ENCODE measurements around the gene KCNJ6. TPM values are rescaled to one million over a fixed set of nuclear protein-coding genes. Genes with fewer than 3 reads are reported as not detected.
"Not testable (repeated sequence)": the region's sequence is repeated elsewhere in the genome, so short reads cannot be mapped to it uniquely, and the experiment has no call there.

The KCNJ6 gene
- polyA plus RNA-seq, 6 donors from 2014 or later, result not detected

DNA sequence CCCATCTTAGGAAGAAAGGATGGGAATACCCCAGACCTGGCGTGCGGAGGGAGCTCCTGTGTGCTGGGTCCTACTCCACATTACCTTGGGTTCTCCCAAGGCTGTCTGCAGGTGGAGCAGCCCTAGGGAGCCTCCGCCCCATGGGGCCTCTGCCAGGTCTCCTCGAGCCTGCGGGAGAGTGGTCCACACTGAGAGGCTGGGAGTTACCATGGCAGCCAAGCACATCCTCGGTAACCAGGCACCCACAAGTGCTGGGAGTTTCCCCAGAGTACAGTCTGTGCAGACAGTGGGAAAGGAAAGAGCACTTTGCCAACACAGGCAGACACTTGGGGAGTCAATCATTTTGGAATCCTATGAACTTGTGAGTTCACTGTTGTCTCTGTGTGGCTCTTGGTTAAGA lies 300.3 kb downstream of the KCNJ6 start:
- Mint-ChIP-seq H3K36me3 (no peaks in the 10 kb centered on the region), H3K27me3 (peaks cover 16 to 31% (median 20%) of the 10 kb centered on the region in 3 donors), H3K27ac (no peak overlapping the region), H3K4me3 (no peak overlapping the region), H3K4me1 (no peaks in the 10 kb centered on the region), H3K9me3 (peaks cover 0 to 18% (median 5%) of the 10 kb centered on the region in 7 donors)
- ATAC-seq (ENCODE audit: low read depth in 2 of 2) (no peak), DNase-seq (no peak)

DNA sequence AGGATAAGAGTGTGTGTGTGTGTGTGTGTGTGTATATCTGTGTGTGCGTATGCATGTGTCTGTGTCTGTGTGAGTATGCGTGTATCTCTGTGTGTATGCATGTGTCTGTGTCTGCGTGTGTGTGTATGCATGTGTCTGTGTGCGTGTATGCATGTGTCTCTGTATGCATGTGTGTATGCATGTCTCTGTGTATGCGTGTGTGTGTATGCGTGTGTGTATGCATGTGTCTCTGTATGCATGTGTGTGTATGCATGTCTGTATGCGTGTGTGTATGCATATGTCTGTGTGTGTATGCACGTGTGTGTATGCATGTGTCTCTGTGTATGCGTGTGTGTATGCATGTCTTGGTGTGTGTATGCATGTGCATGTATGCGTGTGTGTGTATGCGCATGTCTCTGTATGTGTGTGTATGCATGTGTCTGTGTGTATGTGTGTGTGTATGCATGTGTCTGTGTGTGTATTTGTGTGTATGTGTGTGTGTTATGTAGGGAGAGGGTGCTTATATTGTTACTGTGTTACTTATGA lies 301.8 kb downstream of the KCNJ6 start:
- H3K27ac Mint-ChIP-seq, result peak overlapping the region in 1 of 6 donors; percentile 6
- peaks cover 20 to 33% (median 28%) of the 10 kb centered on the region in 3 donors for H3K27me3 Mint-ChIP-seq
- no peak for DNase-seq
- no peaks in the 10 kb centered on the region for H3K4me1 Mint-ChIP-seq
- no peak for ATAC-seq (ENCODE audit: low read depth in 2 of 2)
- H3K9me3 Mint-ChIP-seq, result peaks cover 0 to 18% (median 5%) of the 10 kb centered on the region in 7 donors
- H3K36me3 Mint-ChIP-seq, result no peaks in the 10 kb centered on the region
- no peak overlapping the region for H3K4me3 Mint-ChIP-seq

DNA sequence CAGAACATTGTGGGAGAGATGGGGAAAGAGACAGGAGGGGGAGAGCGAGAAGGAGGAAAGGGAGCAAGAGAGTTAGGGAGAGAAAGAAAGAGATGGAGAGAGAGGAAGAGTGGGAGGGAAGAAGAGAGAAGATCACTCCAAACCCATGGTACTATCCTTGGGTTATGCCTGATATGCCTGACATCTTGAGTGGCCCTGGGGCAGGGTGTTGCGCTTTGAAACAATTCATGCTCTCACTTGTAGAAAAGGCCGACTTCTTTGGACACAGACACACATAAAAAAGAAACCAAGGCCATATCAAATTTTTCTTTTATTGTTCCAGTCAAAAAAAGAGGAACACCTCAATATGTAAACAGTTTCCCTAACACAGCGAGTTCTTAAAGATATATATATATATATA lies 309.2 kb downstream of the KCNJ6 start:
- ATAC-seq (ENCODE audit: low read depth in 2 of 2) (no peak), DNase-seq (no peak)
- no peak overlapping the region for H3K27ac Mint-ChIP-seq
- peaks cover 30 to 67% (median 34%) of the 10 kb centered on the region in 3 donors for H3K27me3 Mint-ChIP-seq
- no peak overlapping the region for H3K4me3 Mint-ChIP-seq
- no peaks in the 10 kb centered on the region for H3K36me3 Mint-ChIP-seq
- peaks cover 0 to 7% (median 0%) of the 10 kb centered on the region in 7 donors for H3K9me3 Mint-ChIP-seq
- H3K4me1 Mint-ChIP-seq, result no peaks in the 10 kb centered on the region

DNA sequence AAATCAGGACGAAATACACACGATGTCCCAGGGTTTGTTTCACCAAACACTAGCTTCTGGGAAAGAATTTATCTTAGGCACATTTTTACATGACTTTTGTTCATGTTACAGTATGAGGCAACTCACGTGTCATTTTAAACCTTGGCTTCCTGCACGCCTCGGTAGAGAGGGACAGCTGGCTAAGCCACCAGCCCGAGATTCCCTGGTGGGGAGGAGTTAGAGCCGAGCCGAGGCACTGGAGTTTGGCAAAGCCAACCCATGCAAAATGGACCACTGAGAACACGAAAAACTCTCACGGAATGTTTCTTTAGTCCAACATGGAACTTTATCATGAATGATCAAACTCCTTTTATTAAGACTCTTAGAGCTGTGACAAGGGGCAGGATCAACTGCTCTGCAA lies 309.7 kb downstream of the KCNJ6 start:
- Mint-ChIP-seq H3K36me3 (no peaks in the 10 kb centered on the region), H3K4me3 (no peak overlapping the region), H3K9me3 (peaks cover 0 to 10% (median 0%) of the 10 kb centered on the region in 7 donors), H3K4me1 (no peaks in the 10 kb centered on the region), H3K27ac (no peak overlapping the region), H3K27me3 (peaks cover 30 to 69% (median 34%) of the 10 kb centered on the region in 3 donors)
- ATAC-seq (ENCODE audit: low read depth in 2 of 2), result no peak
- no peak for DNase-seq

DNA sequence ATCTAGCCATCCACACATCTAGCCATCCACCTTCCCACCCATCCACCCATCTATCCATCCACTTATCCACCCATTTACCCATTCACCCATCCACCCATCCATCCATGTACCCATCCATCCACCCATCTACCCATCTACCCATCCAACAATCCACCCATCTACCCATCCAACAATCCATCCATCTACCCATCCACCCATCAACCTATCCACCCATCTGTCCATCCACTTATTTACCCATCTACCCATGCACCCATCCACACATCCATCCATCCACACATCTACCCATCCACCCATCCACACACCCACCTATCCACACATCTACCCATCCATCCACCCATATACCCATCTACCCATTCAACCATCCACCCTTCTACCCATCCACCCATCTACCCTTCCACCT lies 311.3 kb downstream of the KCNJ6 start:
- H3K27ac Mint-ChIP-seq, result no peak overlapping the region
- H3K27me3 Mint-ChIP-seq, result peaks cover 34 to 63% (median 34%) of the 10 kb centered on the region in 3 donors
- ATAC-seq (ENCODE audit: low read depth in 2 of 2), result no peak
- H3K36me3 Mint-ChIP-seq, result no peaks in the 10 kb centered on the region
- peaks cover 0 to 15% (median 0%) of the 10 kb centered on the region in 7 donors for H3K9me3 Mint-ChIP-seq
- no peak for DNase-seq
- H3K4me3 Mint-ChIP-seq, result no peak overlapping the region
- no peaks in the 10 kb centered on the region for H3K4me1 Mint-ChIP-seq

DNA sequence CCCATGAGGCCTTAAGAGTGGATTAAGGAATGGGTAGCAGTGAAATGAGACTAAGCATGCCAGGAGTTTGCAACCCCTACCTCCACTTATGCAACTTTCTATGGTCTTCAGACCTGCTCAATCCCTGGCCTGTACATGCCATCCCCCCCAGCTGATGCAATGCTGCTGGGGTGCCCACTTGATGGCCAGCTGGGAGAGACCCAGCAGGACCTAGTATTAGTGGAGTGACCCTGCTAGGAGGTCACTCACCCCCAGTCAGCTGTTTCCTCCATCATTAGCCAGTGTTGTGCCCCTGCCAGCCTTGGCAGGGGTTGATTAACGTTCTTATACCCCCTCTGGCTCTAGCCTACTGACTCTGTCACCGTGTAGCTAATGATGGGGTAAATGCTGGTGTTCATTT lies 313.1 kb downstream of the KCNJ6 start:
- Mint-ChIP-seq H3K9me3 (peaks cover 0 to 15% (median 3%) of the 10 kb centered on the region in 7 donors), H3K27ac (no peak overlapping the region), H3K4me3 (no peak overlapping the region), H3K4me1 (no peaks in the 10 kb centered on the region), H3K36me3 (no peaks in the 10 kb centered on the region), H3K27me3 (peaks cover 24 to 60% (median 33%) of the 10 kb centered on the region in 3 donors)
- no peak for DNase-seq
- ATAC-seq (ENCODE audit: low read depth in 2 of 2), result no peak

DNA sequence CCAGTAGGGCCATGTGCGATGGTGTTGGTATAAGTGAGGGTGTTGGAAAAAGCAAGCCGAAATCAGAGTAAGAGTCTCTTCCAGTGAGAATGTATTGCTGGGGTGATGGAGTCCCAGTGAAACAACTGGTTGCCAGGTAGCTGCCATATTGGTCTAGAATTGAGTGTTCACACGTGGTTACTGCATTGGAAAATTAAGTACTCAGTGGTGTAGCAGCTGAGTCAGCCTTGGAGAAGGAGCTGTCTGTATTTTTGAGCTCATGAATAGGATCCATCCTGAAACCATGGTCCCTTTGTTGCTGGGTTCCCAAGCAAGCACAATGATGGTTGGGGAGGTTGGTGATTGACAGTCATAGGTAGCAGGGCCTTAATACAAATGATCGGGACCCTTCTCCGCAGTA lies 314.3 kb downstream of the KCNJ6 start:
- no peaks in the 10 kb centered on the region for H3K36me3 Mint-ChIP-seq
- H3K4me3 Mint-ChIP-seq, result no peak overlapping the region
- no peak for DNase-seq
- peaks cover 24 to 56% (median 32%) of the 10 kb centered on the region in 3 donors for H3K27me3 Mint-ChIP-seq
- H3K4me1 Mint-ChIP-seq, result no peaks in the 10 kb centered on the region
- no peak overlapping the region for H3K27ac Mint-ChIP-seq
- H3K9me3 Mint-ChIP-seq, result peaks cover 0 to 15% (median 3%) of the 10 kb centered on the region in 7 donors
- ATAC-seq (ENCODE audit: low read depth in 2 of 2), result no peak

DNA sequence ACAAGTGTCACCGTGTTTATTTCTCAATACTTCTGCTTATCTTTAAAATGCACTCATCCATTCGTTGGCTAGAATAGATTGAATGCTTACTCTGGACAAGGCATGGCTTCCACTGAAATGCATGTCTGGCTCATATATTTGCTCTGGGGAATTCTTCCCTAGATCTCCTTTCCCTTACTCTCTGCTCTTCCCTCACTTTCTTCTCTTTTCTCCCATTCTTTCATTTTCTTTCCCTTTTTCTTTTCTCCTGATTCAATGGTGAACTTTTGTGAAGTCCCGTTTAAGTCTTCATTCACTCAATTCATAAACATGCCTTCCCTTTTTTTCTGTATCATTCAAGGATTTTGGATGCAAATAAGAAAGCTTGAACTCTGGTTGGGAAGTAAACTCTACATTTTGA lies 315.2 kb downstream of the KCNJ6 start:
- no peak overlapping the region for H3K27ac Mint-ChIP-seq
- DNase-seq (no peak), ATAC-seq (ENCODE audit: low read depth in 2 of 2) (no peak)
- H3K36me3 Mint-ChIP-seq, result no peaks in the 10 kb centered on the region
- H3K4me1 Mint-ChIP-seq, result no peaks in the 10 kb centered on the region
- H3K27me3 Mint-ChIP-seq, result peaks cover 23 to 48% (median 25%) of the 10 kb centered on the region in 3 donors
- H3K9me3 Mint-ChIP-seq, result peaks cover 3 to 19% (median 6%) of the 10 kb centered on the region in 7 donors
- no peak overlapping the region for H3K4me3 Mint-ChIP-seq

DNA sequence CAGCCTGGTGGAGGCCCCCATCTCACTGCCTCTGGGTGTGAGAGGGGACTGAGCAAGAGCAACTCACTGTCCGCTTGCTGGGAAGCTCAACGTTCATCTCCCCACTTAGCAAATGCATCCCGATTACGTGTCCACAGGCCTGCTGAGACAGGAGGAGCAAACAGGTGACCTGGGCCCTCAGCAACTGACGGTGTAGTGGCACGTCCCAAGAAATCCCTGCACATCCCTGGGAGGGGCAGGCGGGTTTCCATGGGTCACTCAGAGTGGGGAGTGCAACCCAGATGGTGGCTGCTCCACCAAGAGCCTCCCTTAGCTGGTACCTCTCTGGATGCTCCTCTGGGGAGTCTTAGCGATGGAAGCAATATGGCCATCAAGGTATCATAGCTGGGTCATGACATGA lies 320.3 kb downstream of the KCNJ6 start:
- H3K4me3 Mint-ChIP-seq, result no peak overlapping the region
- ATAC-seq (ENCODE audit: low read depth in 2 of 2) (no peak), DNase-seq (no peak)
- H3K27me3 Mint-ChIP-seq, result peaks cover 6 to 14% (median 11%) of the 10 kb centered on the region in 3 donors
- no peak overlapping the region for H3K27ac Mint-ChIP-seq
- H3K4me1 Mint-ChIP-seq, result no peaks in the 10 kb centered on the region
- peaks cover 0 to 9% (median 5%) of the 10 kb centered on the region in 7 donors for H3K9me3 Mint-ChIP-seq
- no peaks in the 10 kb centered on the region for H3K36me3 Mint-ChIP-seq

DNA sequence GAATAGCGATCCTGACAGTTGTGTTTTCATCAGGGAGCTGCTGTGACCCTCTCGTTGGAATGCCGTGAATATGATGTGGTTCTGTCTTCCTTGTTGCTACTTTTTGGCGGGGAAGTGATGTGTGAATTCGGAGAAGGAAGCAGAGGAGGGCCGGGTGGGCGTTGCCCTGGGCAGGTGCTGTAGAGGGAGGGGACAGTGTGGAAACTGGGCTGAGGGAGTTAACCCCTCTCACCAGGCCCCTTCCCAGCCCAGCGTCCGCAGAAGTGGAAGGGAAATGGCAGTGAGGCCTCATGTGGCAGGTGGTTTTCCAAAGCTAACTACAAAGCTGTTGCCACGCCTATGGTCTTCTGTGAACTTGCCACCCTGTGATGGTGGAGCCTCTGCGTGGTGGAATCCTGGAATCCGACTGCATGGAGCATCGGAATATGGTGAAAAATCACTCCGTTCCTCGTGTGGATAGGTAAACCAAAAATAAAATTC lies 321.7 kb downstream of the KCNJ6 start:
- Mint-ChIP-seq H3K27me3 (peaks cover 5 to 11% (median 11%) of the 10 kb centered on the region in 3 donors), H3K4me3 (peak overlapping the region in 1 of 8 donors; percentile 34), H3K4me1 (no peaks in the 10 kb centered on the region), H3K27ac (no peak overlapping the region), H3K36me3 (no peaks in the 10 kb centered on the region), H3K9me3 (peaks cover 0 to 9% (median 5%) of the 10 kb centered on the region in 7 donors)
- DNase-seq, result no peak
- no peak for ATAC-seq (ENCODE audit: low read depth in 2 of 2)

DNA sequence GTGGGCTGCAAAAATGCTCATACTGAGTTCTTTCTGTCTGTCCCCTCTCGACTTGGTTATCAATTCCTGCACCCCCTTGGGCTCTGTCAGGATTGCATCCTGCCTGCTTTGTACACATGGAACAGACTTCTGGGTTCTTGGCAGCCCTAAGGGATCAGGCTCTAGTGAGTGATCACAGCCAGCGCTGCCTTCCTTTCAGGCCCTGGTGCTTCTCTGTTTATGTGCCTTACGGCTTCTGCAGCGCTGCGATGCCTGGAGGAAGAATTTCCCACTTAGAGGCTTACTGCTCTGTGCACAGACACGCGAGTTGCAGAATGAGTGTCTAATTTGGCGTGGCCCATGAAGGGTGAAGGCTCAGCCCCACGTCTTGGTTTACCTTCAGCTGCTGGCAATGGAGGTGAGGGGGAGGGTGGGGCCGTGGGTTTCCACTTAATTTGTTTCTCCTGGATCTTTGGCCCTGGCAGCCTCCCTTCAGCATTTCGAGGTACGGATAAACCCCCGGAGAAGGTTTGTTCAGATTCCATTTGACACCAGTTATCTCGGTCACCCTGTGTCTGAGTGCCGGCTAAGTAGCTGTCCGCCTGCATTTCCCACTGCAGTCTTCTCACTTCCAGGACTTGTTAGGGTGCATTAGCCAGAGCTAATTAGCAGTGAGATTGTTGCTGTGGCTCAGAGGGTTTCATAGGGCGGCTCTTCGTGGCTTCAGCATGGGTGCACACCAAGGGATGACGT lies 322.4 kb downstream of the KCNJ6 start:
- Mint-ChIP-seq H3K9me3 (peaks cover 0 to 9% (median 5%) of the 10 kb centered on the region in 7 donors), H3K36me3 (no peaks in the 10 kb centered on the region), H3K4me1 (no peaks in the 10 kb centered on the region), H3K27ac (no peak overlapping the region), H3K27me3 (peaks cover 5 to 11% (median 10%) of the 10 kb centered on the region in 3 donors), H3K4me3 (peak overlapping the region in 1 of 8 donors; percentile 34)
- no peak for ATAC-seq (ENCODE audit: low read depth in 2 of 2)
- DNase-seq, result no peak

DNA sequence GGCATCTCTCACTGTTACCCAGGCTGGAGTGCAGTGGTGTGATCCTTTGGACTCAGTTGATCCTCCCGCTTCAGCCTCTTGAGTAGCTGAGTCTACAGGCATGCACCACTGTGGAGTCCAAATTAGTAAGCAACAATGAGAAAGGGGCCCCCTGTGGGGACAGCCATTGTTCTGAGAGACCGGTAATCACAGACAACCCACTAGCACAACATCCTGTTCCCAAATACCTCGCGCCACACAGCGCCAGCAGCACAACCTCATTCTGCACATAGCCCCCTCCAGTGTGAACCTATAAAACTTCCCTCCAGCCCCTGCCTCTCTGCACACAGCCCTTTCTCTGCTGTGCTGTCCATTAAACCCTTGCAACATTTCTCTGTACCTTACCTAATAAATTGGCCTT lies 323.2 kb downstream of the KCNJ6 start:
- H3K27me3 Mint-ChIP-seq, result peaks cover 1 to 5% (median 2%) of the 10 kb centered on the region in 3 donors
- peaks cover 0 to 9% (median 4%) of the 10 kb centered on the region in 7 donors for H3K9me3 Mint-ChIP-seq
- DNase-seq (no peak), ATAC-seq (ENCODE audit: low read depth in 2 of 2) (no peak)
- no peak overlapping the region for H3K4me3 Mint-ChIP-seq
- H3K27ac Mint-ChIP-seq, result peak overlapping the region in 1 of 6 donors; percentile 35
- no peaks in the 10 kb centered on the region for H3K36me3 Mint-ChIP-seq
- no peaks in the 10 kb centered on the region for H3K4me1 Mint-ChIP-seq

DNA sequence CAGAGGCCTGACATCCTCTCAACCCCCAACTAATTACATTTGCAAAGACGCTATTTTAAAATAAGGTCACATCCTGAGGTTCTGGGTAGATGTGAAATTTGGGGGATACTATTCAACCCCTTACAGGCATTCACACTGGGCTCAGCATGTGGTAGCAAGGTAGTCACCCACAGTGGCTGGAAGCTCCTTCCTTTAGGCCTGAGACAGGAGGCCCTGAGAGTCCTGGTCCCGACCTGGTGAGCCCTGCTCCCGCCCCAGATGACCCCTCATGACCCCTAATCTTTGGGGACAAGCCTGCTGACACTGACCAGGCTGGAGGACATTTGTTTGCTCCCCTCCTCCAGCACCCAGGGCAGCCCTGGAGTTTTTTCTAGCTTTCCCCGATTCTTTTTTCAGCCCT lies 323.8 kb downstream of the KCNJ6 start:
- H3K36me3 Mint-ChIP-seq, result no peaks in the 10 kb centered on the region
- no peak overlapping the region for H3K4me3 Mint-ChIP-seq
- H3K27me3 Mint-ChIP-seq, result peaks cover 0 to 5% (median 0%) of the 10 kb centered on the region in 3 donors
- DNase-seq (no peak), ATAC-seq (ENCODE audit: low read depth in 2 of 2) (no peak)
- peaks cover 0 to 7% (median 4%) of the 10 kb centered on the region in 7 donors for H3K9me3 Mint-ChIP-seq
- H3K27ac Mint-ChIP-seq, result no peak overlapping the region
- no peaks in the 10 kb centered on the region for H3K4me1 Mint-ChIP-seq

DNA sequence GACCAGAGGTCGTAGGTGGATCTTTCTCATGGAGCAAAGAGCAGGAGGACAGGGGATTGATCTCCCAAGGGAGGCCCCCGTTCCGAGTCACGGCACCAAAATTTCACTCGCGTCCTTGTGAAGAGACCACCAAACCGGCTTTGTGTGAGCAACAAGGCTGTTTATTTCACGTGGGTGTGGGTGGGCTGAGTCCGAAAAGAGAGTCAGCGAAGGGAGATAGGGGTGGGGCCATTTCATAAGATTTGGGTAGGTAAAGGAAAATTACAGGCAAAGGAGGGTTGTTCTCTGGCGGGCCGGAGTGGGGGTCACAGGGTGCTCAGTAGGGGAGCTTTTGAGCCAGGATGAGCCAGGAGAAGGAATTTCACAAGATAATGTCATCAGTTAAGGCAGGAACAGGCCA lies 324.3 kb downstream of the KCNJ6 start:
- H3K27me3 Mint-ChIP-seq; ATAC-seq (ENCODE audit: low read depth in 2 of 2); H3K9me3 Mint-ChIP-seq; H3K4me3 Mint-ChIP-seq; DNase-seq; H3K27ac Mint-ChIP-seq; H3K36me3 Mint-ChIP-seq; H3K4me1 Mint-ChIP-seq: not testable (repeated sequence)

Measured in naive B cell (primary cell).